Neural progenitor cell (in vitro differentiated cells): ENCODE data around the gene MRPL16. TPM values are rescaled to one million over a fixed set of nuclear protein-coding genes. Genes with fewer than 3 reads are reported as not detected.
"Not testable (repeated sequence)": the region's sequence is repeated elsewhere in the genome, so short reads cannot be mapped to it uniquely, and the experiment has no call there.

Experiments
- DNase-seq: peaks from one replicate; pipeline ENCODE4 v3.0.0-alpha.2; 2016; ENCODE audit warnings: low spot score
- H2AFZ ChIP-seq: fragments of 200-600 bp; sonication (generic); replicated peaks from 2 replicates; pipeline ENCODE4 v1.6.1; 2016; ENCODE audit warnings: antibody characterized with exemption
- H3F3A ChIP-seq: fragments of 200-600 bp; sonication (generic); 2 replicates; pipeline ENCODE4 v1.6.1; 2016; ENCODE audit warnings: antibody characterized with exemption, low read depth
- H3K27ac ChIP-seq: fragments of 200-600 bp; sonication (generic); 2 replicates; pipeline ENCODE4 v1.5.1; 2016; ENCODE audit warnings: mild to moderate bottlenecking
- H3K27me3 ChIP-seq: fragments of 200-600 bp; sonication (generic); 2 replicates; pipeline ENCODE4 v1.6.1; 2016; ENCODE audit warnings: mild to moderate bottlenecking, moderate library complexity
- H3K36me3 ChIP-seq: fragments of 200-600 bp; sonication (generic); 2 replicates; pipeline ENCODE4 v1.5.1; 2016
- H3K4me1 ChIP-seq: fragments of 200-600 bp; sonication (generic); 2 replicates; pipeline ENCODE4 v1.6.1; 2016; ENCODE audit warnings: mixed run types
- H3K4me2 ChIP-seq: fragments of 200-600 bp; sonication (generic); 2 replicates; pipeline ENCODE4 v1.6.1; 2016
- H3K4me3 ChIP-seq: fragments of 200-600 bp; sonication (generic); 2 replicates; pipeline ENCODE4 v1.5.1; 2016
- H3K79me2 ChIP-seq: fragments of 200-600 bp; sonication (generic); 2 replicates; pipeline ENCODE4 v1.6.1; 2016; ENCODE audit warnings: low read depth
- H3K9ac ChIP-seq: fragments of 200-600 bp; sonication (generic); 2 replicates; pipeline ENCODE4 v1.6.1; 2016
- H3K9me3 ChIP-seq: fragments of 200-600 bp; sonication (generic); 2 replicates; pipeline ENCODE4 v1.5.1; 2016; ENCODE audit warnings: low read depth
- H4K20me1 ChIP-seq: fragments of 200-600 bp; sonication (generic); 2 replicates; pipeline ENCODE4 v1.6.1; 2016; ENCODE audit warnings: low read depth
- H3K27ac Mint-ChIP-seq: 3 replicates; pipeline ENCODE4 v1.8.0; 2021; ENCODE audit warnings: mixed read lengths
- H3K27me3 Mint-ChIP-seq: 2 replicates; pipeline ENCODE4 v1.8.0; 2022; ENCODE audit warnings: low read depth, mild to moderate bottlenecking, inconsistent platforms, moderate library complexity, mixed read lengths; ENCODE audit not compliant: insufficient read depth
- H3K36me3 Mint-ChIP-seq: 3 replicates; pipeline ENCODE4 v1.8.0; 2021; ENCODE audit warnings: mixed read lengths
- H3K4me1 Mint-ChIP-seq: 3 replicates; pipeline ENCODE4 v1.8.0; 2021; ENCODE audit warnings: mixed read lengths
- H3K4me3 Mint-ChIP-seq: 3 replicates; pipeline ENCODE4 v1.8.0; 2021; ENCODE audit warnings: mild to moderate bottlenecking, moderate library complexity, mixed read lengths
- H3K9me3 Mint-ChIP-seq: 3 replicates; pipeline ENCODE4 v1.8.0; 2020; ENCODE audit warnings: mixed read lengths
- CTCF ChIP-seq: fragments of 200-600 bp; sonication (generic); IDR thresholded peaks from 2 replicates; pipeline ENCODE4 v1.5.1; 2017; ENCODE audit warnings: antibody characterized with exemption, mild to moderate bottlenecking
- EZH2 ChIP-seq: fragments of 200-600 bp; sonication (generic); IDR thresholded peaks from 2 replicates; pipeline ENCODE4 v1.6.1; 2017; ENCODE audit warnings: antibody characterized with exemption, mild to moderate bottlenecking, moderate library complexity
- EZH2phosphoT487 ChIP-seq: fragments of 200-600 bp; sonication (generic); IDR thresholded peaks from 2 replicates; pipeline ENCODE4 v1.6.1; 2017; ENCODE audit warnings: antibody characterized with exemption
- total RNA-seq: library from RNA; depleted of rRNA; stranded (reverse); fragments of >200 nt; gene quantifications from 2 replicates; pipeline ENCODE4 v1.2.3, GENCODE V29; 2015; ENCODE audit warnings: low replicate concordance

MRPL16 gene
- total RNA-seq, 1 donor from 2014 or later: 49.8 TPM

GRCh38 chr11:59854871-59855270 is 44.3 kb upstream of the MRPL16 start:
- TF ChIP-seq EZH2 (no peak), EZH2phosphoT487 (no peak)
- no peaks in the 10 kb centered on the region for H3K79me2 ChIP-seq
- H3F3A ChIP-seq: no peaks in the 10 kb centered on the region
- H3K9me3 Mint-ChIP-seq: no peaks in the 10 kb centered on the region
- H3K4me1 ChIP-seq: no peaks in the 10 kb centered on the region
- H3K4me3 Mint-ChIP-seq: no peak overlapping the region
- DNase-seq: no peak
- H3K27me3 ChIP-seq: no peaks in the 10 kb centered on the region
- no peaks in the 10 kb centered on the region for H3K27me3 Mint-ChIP-seq
- no peaks in the 10 kb centered on the region for H3K9me3 ChIP-seq
- H3K9ac ChIP-seq: no peak overlapping the region
- no peaks in the 10 kb centered on the region for H3K4me1 Mint-ChIP-seq
- H3K27ac Mint-ChIP-seq: no peak overlapping the region
- H3K27ac ChIP-seq: no peak overlapping the region
- H3K36me3 Mint-ChIP-seq: no peaks in the 10 kb centered on the region
- H4K20me1 ChIP-seq: no peaks in the 10 kb centered on the region
- no peak overlapping the region for H3K4me2 ChIP-seq
- H3K36me3 ChIP-seq: no peaks in the 10 kb centered on the region
- H3K4me3 ChIP-seq: no peak overlapping the region
- no peak overlapping the region for H2AFZ ChIP-seq

DNA sequence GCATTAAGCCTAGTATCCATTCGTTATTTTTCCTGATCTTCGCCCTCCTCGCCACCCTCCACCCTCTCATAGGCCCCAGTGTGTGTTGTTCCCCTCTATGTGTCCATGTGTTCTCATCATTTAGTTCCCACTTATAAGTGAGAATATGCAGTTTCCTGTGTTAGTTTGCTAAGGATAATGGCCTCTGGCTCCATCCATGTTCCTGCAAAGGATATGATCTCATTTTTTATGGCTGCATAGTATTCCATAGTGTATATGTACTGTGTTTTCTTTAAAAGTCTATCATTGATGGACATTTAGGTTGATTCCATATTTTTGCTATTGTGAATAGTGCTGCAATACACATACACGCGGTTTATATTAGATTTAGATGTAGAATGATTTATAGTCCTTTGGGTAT is 40.8 kb upstream of the MRPL16 start:
- not testable (repeated sequence) for H3K27me3 ChIP-seq, H3K9me3 ChIP-seq, H3F3A ChIP-seq, H3K79me2 ChIP-seq, H3K36me3 Mint-ChIP-seq, H3K4me3 ChIP-seq, H3K27ac ChIP-seq, H3K4me1 Mint-ChIP-seq, H3K9me3 Mint-ChIP-seq, H4K20me1 ChIP-seq, H3K9ac ChIP-seq, DNase-seq, H3K4me2 ChIP-seq, H2AFZ ChIP-seq, H3K27me3 Mint-ChIP-seq, H3K4me1 ChIP-seq, H3K27ac Mint-ChIP-seq, H3K36me3 ChIP-seq, H3K4me3 Mint-ChIP-seq

DNA sequence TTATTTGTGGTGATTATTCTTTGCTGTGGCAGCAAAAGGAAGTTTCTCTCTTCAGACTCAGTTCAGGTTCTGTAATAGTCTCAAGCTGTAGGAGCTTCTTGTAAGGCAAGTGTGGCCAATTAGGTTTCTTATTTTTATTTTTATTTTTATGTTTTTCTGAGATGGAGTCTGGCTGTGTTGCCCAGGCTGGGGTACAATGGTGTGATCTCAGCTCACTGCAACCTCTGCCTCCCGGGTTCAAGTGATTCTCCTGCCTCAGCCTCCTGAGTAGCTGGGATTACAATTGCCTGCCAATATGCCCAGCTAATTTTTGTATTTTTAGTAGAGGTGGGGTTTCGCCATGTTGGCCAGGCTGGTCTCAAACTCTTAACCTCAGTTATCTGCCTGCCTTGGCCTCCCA is 39.0 kb upstream of the MRPL16 start:
- not testable (repeated sequence) for H3K4me3 Mint-ChIP-seq, H3F3A ChIP-seq, H3K4me1 Mint-ChIP-seq, H3K9me3 ChIP-seq, H3K79me2 ChIP-seq, H3K4me2 ChIP-seq, H3K4me1 ChIP-seq, H3K36me3 ChIP-seq, H2AFZ ChIP-seq, H3K27ac Mint-ChIP-seq, H3K27me3 Mint-ChIP-seq, H3K9me3 Mint-ChIP-seq, H3K4me3 ChIP-seq, H3K27me3 ChIP-seq, H3K36me3 Mint-ChIP-seq, H4K20me1 ChIP-seq, H3K27ac ChIP-seq, H3K9ac ChIP-seq, DNase-seq

- H3K9ac ChIP-seq: no peak overlapping the region
- no peaks in the 10 kb centered on the region for H3K4me1 ChIP-seq
- H3K4me3 ChIP-seq: no peak overlapping the region
- H2AFZ ChIP-seq: no peak overlapping the region
- H3K4me2 ChIP-seq: no peak overlapping the region
- no peak overlapping the region for H3K4me3 Mint-ChIP-seq
- H3K36me3 ChIP-seq: no peaks in the 10 kb centered on the region
- no peak overlapping the region for H3K27ac ChIP-seq
- H3K27me3 Mint-ChIP-seq: no peaks in the 10 kb centered on the region
- no peak for DNase-seq
- H3K4me1 Mint-ChIP-seq: no peaks in the 10 kb centered on the region
- H3F3A ChIP-seq: no peaks in the 10 kb centered on the region
- no peaks in the 10 kb centered on the region for H3K79me2 ChIP-seq
- no peaks in the 10 kb centered on the region for H4K20me1 ChIP-seq
- H3K9me3 Mint-ChIP-seq: no peaks in the 10 kb centered on the region
- H3K27me3 ChIP-seq: no peaks in the 10 kb centered on the region
- no peaks in the 10 kb centered on the region for H3K36me3 Mint-ChIP-seq
- no peaks in the 10 kb centered on the region for H3K9me3 ChIP-seq
- no peak for TF ChIP-seq EZH2phosphoT487
- no peak overlapping the region for H3K27ac Mint-ChIP-seq
Measured at GRCh38 chr11:59849129-59849528, 38.6 kb upstream of the MRPL16 start.

- H3K36me3 Mint-ChIP-seq, H3K9me3 Mint-ChIP-seq, H3K79me2 ChIP-seq, H3K9ac ChIP-seq, H3K4me1 Mint-ChIP-seq, H3K27ac ChIP-seq, H3K4me1 ChIP-seq, H3K4me2 ChIP-seq, H3K4me3 ChIP-seq, H3K27me3 Mint-ChIP-seq, H3K27me3 ChIP-seq, H3K4me3 Mint-ChIP-seq, H3K27ac Mint-ChIP-seq, H4K20me1 ChIP-seq, H3K36me3 ChIP-seq, H3K9me3 ChIP-seq, DNase-seq, H3F3A ChIP-seq, H2AFZ ChIP-seq: not testable (repeated sequence)
Measured at GRCh38 chr11:59848439-59848838, 37.9 kb upstream of the MRPL16 start.

DNA sequence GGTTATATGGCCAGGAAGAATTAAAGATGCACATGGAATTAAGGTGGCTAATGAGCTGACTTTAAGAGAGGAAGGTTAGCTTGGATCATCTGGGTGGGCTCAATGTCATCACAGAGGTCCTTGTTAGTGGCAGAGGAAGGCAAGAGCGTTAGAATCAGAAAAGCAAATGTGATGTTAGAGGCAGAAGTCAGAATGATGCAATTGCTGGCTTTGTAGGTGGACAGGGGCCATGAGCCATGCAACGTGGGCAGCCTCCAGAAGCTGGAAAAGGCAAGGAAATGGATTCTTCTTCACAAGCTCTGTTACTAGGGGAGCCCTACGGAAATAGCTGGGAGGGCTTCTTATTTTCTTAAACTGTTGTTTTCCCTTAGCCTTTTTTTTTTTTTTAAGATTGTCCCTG is 37.0 kb upstream of the MRPL16 start:
- TF ChIP-seq CTCF: no peak
- TF ChIP-seq EZH2phosphoT487: no peak
- no peak for TF ChIP-seq EZH2
- Histone ChIP-seq H3K4me2 (no peak overlapping the region), H3K9ac (no peak overlapping the region), H3K27ac (no peak overlapping the region), H3K4me3 (no peak overlapping the region), H3K4me1 (no peaks in the 10 kb centered on the region), H3K9me3 (no peaks in the 10 kb centered on the region), H4K20me1 (no peaks in the 10 kb centered on the region), H3K79me2 (no peaks in the 10 kb centered on the region), H3F3A (no peaks in the 10 kb centered on the region), H3K27me3 (no peaks in the 10 kb centered on the region), H2AFZ (no peak overlapping the region), H3K36me3 (no peaks in the 10 kb centered on the region)
- Mint-ChIP-seq H3K36me3 (no peaks in the 10 kb centered on the region), H3K4me1 (no peaks in the 10 kb centered on the region), H3K27ac (no peak overlapping the region), H3K27me3 (peaks cover 4% of the 10 kb centered on the region), H3K9me3 (no peaks in the 10 kb centered on the region), H3K4me3 (no peak overlapping the region)
- DNase-seq: no peak
